H1 (cell line): Measurements from ENCODE around the gene ZMYND12.

Experiments
- CEBPB ChIP-seq: IDR thresholded peaks from 2 replicates; pipeline ENCODE4 v1.6.1; 2012; ENCODE audit warnings: low read depth, low read length
- CHD1 ChIP-seq: IDR thresholded peaks from 2 replicates; pipeline ENCODE4 v1.6.1; 2012; ENCODE audit warnings: low read depth, low read length, improper control_type of control experiment
- CREB1 ChIP-seq: IDR thresholded peaks from 2 replicates; pipeline ENCODE4 v1.6.1; 2012; ENCODE audit warnings: inconsistent platforms
- CTCF ChIP-seq, 3 experiments: IDR thresholded peaks; 1 replicate in 2 of 3; 2 replicates in 1 of 3; pipeline versions ENCODE4 v1.5.1 to v1.6.1; 2011; ENCODE audit warnings: low read length in 3 of 3, mild to moderate bottlenecking in 3 of 3, inconsistent platforms in 2 of 3, low read depth in 1 of 3, moderate library complexity in 1 of 3; ENCODE audit not compliant: insufficient read depth in 1 of 3; ENCODE audit errors: control extremely low read depth in 1 of 3
- EGR1 ChIP-seq: IDR thresholded peaks from 2 replicates; pipeline ENCODE4 v1.6.1; 2011; ENCODE audit warnings: low read depth, low read length, borderline replicate concordance
- EZH2 ChIP-seq: fragments of 200-600 bp; sonication (generic); IDR thresholded peaks from 2 replicates; pipeline ENCODE4 v1.7.1; 2012; ENCODE audit warnings: low read depth, mild to moderate bottlenecking, moderate library complexity, low read length, inconsistent platforms; ENCODE audit not compliant: severe bottlenecking
- HDAC2 ChIP-seq, 2 experiments: fragments of 300-600 bp in 1 of 2; sonication (generic) in 1 of 2; IDR thresholded peaks; 2 replicates each; pipeline ENCODE4 v1.6.1; 2011 to 2012; ENCODE audit warnings: low read depth in 2 of 2, low read length in 2 of 2, mild to moderate bottlenecking in 2 of 2, moderate library complexity in 2 of 2, borderline replicate concordance in 1 of 2, inconsistent platforms in 1 of 2
- POLR2AphosphoS5 ChIP-seq: IDR thresholded peaks from 2 replicates; pipeline ENCODE4 v1.6.1; 2011; ENCODE audit warnings: low read depth, low read length
- RAD21 ChIP-seq, 2 experiments: IDR thresholded peaks in 1 of 2; conservative IDR thresholded peaks in 1 of 2; 2 replicates each; pipeline ENCODE4 v1.6.1; 2011; ENCODE audit warnings: low read depth in 2 of 2, low read length in 2 of 2, improper control_type of control experiment in 1 of 2, inconsistent platforms in 1 of 2, mild to moderate bottlenecking in 1 of 2, moderate library complexity in 1 of 2
- YY1 ChIP-seq: IDR thresholded peaks from 2 replicates; pipeline ENCODE4 v1.6.1; 2011; ENCODE audit warnings: low read depth, mild to moderate bottlenecking, low read length
- ZNF274 ChIP-seq: IDR thresholded peaks from 2 replicates; pipeline ENCODE4 v1.7.0; 2012; ENCODE audit warnings: low read length, borderline replicate concordance; ENCODE audit errors: extremely low read depth

- no peak for TF ChIP-seq POLR2AphosphoS5
- TF ChIP-seq EZH2: no peak
- TF ChIP-seq CTCF (IDR thresholded peaks at IDR 0.05; ENCODE audit: control extremely low read depth in 1 of 3, insufficient read depth in 1 of 3, low read depth in 1 of 3, low read length in 3 of 3): no peak
- no peak for TF ChIP-seq HDAC2 (IDR thresholded peaks at IDR 0.05; ENCODE audit: borderline replicate concordance in 1 of 2, low read depth in 2 of 2, low read length in 2 of 2)
- TF ChIP-seq CHD1: no peak
- TF ChIP-seq RAD21 (IDR thresholded peaks at IDR 0.05 in 1 of 2, conservative IDR thresholded peaks at IDR 0.05 in 1 of 2; ENCODE audit: low read depth in 2 of 2, low read length in 2 of 2): no peak
- no peak for TF ChIP-seq YY1
- no peak for TF ChIP-seq ZNF274
- no peak for TF ChIP-seq EGR1
- TF ChIP-seq CREB1: no peak
- TF ChIP-seq CEBPB: no peak
Observed at GRCh38 chr1:42419126-42419821, 36.5 kb downstream of the ZMYND12 start.
